ENCODE results near the gene RASD2.
"Not testable (repeated sequence)": the region's sequence is repeated elsewhere in the genome, so short reads cannot be mapped to it uniquely, and the experiment has no call there.

The RASD2 gene, protein sequence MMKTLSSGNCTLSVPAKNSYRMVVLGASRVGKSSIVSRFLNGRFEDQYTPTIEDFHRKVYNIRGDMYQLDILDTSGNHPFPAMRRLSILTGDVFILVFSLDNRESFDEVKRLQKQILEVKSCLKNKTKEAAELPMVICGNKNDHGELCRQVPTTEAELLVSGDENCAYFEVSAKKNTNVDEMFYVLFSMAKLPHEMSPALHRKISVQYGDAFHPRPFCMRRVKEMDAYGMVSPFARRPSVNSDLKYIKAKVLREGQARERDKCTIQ

DNA sequence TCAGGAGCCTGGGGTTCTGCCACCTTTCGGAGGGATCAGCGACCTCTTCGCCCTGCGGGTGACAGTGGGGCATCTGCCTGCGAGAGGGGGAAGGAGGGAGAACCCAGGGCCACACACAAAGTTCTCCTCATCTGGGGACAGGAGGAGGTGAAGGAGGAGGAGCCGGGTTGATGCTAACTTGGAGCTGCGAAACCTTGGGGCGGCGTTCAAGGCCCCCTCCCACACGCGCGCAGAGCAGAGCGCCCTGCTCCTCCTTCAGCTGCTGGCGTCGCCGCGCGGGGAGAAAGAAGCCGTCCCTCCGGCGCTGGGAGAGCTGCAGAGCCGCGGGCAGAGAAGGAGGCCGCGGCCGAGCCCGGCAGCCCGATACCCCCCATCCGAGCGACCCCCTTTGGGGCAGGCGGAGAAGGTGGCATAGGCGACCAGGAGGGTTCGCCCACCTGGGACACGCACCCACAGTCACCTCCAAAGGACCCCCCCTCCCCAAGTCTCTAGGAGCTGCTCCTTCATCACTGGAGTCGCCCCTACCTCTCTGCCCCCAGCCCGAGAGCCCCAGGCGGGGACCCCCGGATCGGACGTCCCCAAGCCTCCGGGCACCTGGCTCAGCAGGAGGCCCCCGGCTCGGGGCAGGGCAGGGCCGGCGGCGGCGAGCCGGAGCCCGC lies at the start of gene RASD2:
Gene RASD2 (plus strand): TSS at position 237 of the 659 bp plus-strand sequence. CDS start 5,979 bp downstream, outside the sequence.
- DNase-seq: peak; percentile 41

GRCh38 chr22:35491061-35491907 lies 49.3 kb upstream of the RASD2 start:
- DNase-seq: not testable (repeated sequence)

- DNase-seq: no peak
Observed at GRCh38 chr22:35491908-35492380, 48.7 kb upstream of the RASD2 start.

GRCh38 chr22:35493074-35493473 lies 47.6 kb upstream of the RASD2 start:
- DNase-seq: no peak

- not testable (repeated sequence) for DNase-seq
Observed at GRCh38 chr22:35495711-35496110, 44.9 kb upstream of the RASD2 start.

DNA sequence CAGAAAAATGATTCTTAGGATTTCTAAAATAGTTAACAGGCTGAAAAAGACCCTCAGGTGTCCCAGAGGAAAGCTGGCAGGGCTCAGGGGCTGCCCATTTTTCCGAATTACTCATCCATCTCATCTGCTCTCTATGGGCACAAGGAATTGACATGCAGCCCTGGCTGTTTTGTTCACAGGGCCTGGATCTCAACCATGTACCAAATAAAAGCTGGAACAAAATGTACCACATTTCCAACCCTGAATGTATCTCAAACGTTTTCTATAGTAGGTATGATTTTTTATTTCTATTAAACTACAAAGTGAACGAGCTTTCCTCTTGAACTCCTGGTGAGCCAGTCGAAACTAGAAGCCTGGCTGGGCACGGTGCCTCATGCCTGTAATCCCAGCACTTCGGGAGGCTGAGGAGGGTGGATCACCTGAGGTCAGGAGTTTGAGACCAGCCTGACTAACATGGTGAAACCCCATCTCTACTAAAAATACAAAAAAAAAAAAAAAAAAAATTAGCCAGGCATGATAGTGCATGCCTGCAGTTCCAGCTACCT lies 43.8 kb upstream of the RASD2 start:
- no peak for DNase-seq

DNA sequence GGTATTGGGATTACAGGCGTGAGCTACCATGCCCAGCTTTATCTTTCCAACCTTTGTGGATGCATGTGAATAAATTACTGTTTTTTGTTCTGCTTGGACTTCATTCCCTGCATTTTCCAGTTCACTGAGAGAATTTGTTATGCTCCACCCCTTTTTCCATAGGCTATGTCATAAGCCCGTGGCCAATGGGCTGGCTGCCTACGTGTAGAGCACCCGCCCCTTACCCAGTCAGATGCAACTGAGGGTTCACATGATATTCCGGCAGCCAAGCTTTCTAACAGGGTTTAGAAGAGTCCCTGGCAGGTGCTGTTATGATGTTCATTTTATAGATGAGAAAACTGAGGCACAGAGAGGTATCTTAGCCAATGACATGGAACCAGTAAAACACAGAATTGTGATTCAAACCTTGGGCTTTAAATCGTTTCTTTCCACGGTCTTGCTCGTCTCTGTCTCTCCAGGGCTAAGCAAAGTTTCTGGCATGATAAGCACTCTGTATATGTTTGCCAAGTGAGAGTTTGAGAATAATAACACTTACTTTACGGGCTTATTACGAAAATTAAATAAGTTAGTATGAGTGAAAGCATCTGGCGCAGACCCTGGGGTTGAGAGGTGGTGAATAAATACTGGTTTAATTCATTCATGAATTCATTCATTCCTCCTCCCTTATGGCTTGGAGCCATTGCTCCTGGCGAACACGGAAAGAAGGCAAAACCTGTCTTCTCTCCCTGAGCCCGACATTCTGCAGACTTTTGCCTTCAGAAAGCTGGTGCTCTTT lies 42.4 kb upstream of the RASD2 start:
- DNase-seq: no peak

DNA sequence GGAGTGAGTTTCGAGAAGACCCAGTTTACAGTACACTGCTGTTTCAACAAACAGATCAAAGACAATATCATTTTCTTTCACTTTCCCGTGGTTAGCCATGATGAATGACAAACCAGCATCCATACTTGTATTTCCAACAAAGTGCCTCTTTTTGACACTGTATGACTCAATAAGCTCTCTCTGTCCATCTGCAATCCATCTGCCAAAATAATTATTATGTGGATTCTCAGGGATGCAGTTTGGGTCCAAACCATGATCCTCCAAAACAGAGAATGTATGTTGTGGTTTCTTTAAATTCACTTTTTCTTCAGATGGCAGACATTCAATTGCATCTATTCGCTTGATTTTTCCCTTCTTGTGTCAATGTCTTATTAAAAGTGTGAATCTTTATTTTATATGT lies 37.8 kb upstream of the RASD2 start:
- DNase-seq: no peak

- DNase-seq: no peak
Observed at GRCh38 chr22:35505399-35506258, 35.0 kb upstream of the RASD2 start.

DNA sequence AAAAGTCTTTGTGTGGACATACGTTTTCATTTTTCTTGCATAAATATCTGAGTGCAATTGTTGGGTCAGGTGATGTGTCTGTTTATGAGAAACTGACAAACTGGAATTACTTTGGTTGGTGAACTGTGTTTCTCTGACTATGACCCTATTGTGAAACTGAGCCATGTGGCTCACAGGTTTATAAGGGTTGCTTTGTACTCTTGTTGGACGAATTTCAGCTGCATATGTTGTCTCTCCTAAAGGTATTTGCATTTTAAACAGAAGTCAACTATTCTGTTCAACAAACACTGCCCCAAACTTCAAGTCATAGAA lies 34.4 kb upstream of the RASD2 start:
- DNase-seq: no peak

- not testable (repeated sequence) for DNase-seq
Observed at GRCh38 chr22:35507851-35508250, 32.8 kb upstream of the RASD2 start.

GRCh38 chr22:35509451-35509850 lies 31.2 kb upstream of the RASD2 start:
- no peak for DNase-seq

DNA sequence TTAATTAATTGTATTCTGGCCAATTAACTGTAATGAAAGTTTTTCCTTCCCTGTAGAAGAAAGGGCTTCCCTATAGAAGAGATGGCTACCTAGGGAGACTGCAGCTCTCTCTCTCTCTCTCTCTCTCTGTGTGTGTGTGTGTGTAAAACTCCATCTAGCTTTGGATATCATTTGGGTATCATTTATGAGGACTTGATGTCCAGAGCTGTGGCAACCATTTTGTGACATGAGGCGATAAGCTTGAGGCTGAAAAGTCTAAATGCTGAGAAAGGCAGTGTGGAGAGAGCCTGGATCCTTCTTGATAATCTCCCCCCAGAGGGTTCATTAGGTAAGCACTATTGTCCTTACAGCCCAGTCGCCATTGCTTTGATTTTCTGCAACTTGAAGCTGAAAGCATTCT lies 30.7 kb upstream of the RASD2 start:
- no peak for DNase-seq

DNA sequence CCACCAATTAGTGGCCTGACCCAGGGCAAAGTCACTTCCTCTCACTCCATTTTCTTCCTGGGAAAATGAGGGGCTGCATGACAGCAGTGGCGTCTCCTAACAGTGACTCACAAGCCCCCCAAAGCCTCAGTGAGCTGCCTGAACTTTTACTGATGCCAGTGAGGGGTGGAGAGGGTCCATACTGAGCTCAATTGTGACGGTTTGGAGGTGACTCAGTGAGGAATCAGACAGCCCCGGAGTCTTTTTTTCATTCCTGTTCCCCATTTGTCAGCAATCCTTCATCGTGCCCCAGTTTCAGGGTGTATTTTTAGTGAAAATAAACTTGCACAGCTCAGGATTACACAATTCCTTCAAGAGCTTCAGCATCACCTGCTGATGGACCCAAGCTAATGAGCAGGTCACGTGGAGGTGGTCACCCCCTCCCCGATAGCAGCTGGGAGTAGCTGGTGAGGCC lies 30.1 kb upstream of the RASD2 start:
- DNase-seq: no peak

DNA sequence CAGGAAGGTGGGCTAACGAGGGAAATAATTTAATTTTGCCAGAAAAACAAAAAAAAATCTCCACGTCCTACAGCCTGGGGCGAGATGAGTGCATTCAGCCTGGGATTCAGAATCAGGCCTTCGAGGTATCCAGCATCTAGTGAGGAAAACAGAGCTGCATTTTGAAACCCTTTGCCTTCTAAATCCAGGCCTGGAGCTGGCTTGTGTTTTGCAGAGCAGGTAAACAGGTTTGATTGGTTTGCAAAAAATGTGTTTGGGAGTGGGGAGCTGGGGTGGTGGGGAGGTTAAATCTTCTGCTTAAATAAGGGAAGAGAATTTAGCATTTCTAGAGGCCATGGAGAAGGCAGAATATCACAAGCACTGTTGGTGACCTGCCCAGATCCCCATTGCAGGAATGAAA lies 29.7 kb upstream of the RASD2 start:
- no peak for DNase-seq

DNA sequence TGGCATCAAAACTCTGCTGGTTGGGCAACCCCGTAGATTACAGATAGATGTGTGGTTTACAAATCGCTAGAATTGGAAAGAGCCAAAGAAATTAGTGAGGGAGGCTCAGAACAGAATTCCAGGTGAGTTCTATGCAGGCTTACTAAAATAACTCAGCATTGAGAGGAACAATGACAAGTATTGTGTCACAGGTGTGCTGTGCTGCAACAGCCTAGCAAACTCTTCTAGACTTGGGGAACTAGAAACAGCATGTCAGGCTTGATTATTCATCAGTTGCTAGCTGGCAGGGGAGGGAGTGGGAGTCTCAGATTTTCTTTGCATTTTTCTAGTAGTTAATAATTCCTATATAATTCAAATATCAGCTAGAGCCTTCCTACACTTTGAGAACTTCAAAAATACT lies 26.3 kb upstream of the RASD2 start:
- DNase-seq: no peak

DNA sequence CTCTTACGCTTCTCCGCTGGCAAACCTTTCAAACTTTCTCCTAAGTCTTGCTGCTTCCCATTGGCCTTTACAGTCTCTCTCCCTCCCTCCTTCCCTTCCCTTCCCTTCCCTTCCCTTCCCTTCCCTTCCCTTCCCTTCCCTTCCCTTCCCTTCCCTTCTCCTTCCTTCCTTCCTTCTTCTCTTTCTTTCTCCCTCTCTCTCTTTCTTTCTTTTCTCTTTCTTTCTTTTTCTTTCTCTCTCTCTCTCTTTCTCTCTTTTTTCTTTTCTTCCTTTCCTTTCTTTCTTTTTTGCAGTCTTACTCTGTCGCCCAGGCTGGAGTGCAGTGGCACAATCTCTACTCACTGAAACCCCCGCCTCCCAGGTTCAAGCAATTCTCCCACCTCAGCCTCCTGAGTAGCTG lies 24.7 kb upstream of the RASD2 start:
- not testable (repeated sequence) for DNase-seq

- no peak for DNase-seq
Observed at GRCh38 chr22:35516723-35517122, 23.9 kb upstream of the RASD2 start.

- DNase-seq: no peak
Observed at GRCh38 chr22:35517207-35517606, 23.4 kb upstream of the RASD2 start.

DNA sequence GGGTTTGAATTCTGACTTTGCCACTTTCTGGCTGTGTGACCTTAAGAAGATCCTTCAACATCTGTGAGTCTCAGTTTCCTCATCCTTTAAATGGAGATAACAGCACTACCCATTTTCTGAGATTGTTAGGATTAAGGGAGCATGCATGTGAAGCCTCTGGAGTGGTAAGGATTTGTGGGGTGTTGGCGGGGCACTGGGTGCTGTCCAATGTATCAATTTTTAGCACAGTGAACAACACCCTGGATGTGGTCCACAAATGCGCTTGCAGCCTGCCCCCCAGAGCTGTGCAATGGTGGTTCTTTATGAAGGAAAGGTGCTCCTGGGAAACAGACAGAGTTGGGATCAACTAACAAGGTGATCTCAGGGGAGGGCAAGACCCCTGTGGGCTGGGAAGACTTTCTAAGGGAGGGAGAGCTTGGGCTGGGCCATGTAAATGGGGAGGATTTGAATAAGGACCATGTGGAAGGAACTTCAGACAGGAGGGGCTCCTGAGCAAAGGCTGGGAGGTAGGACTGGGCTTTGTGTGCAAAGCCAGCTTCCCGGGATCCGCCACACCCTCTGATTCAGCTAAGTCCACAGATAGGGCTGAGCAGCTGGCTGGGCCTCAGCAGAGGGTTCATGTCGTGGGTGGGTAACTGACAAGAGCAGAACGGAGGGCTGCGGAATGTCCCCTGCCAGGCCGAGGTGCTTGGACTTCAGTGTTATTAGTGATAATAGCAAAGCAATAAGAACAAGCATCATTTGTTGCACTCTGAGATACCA lies 22.7 kb upstream of the RASD2 start:
- no peak for DNase-seq

GRCh38 chr22:35518811-35519210 lies 21.8 kb upstream of the RASD2 start:
- no peak for DNase-seq
